ENCODE measurements around the gene MCEMP1. TPM values are rescaled to one million over a fixed set of nuclear protein-coding genes. Genes with fewer than 3 reads are reported as not detected.
A peak's percentile ranks its signal among the peaks of the same experiment; 100 is the strongest.

Gene MCEMP1
- total and polyA plus RNA-seq, 2 of the 13 experiments (the other 11 are each of a cell fraction or from before 2014, with no cell fraction given), result not detected

- no peak for TF ChIP-seq HNF1A (IDR thresholded peaks at IDR 0.05; ENCODE audit: low read depth)
- TF ChIP-seq HNF1A (CRISPR knock-in tag; IDR thresholded peaks at IDR 0.05; ENCODE audit: borderline replicate concordance), result no peak
- TF ChIP-seq MYPOP (CRISPR knock-in tag; IDR thresholded peaks at IDR 0.05), result no peak
- TF ChIP-seq MBD4 (IDR thresholded peaks at IDR 0.05; ENCODE audit: borderline replicate concordance, low read length), result no peak
- TF ChIP-seq SCMH1 (CRISPR knock-in tag; IDR thresholded peaks at IDR 0.05; ENCODE audit: borderline replicate concordance), result no peak
Observed at GRCh38 chr19:7646426-7646700, 30.5 kb upstream of the MCEMP1 start (continued).

GRCh38 chr19:7647156-7647555 lies 29.7 kb upstream of the MCEMP1 start:
- DNase-seq (ENCODE audit: low spot score) (no peak), ATAC-seq (no peak), FAIRE-seq (no peak)
- in situ Hi-C loops (cut with HindIII; ENCODE audit: extremely low pct_ligation_motif_present, low pct_unique_long_range_greater_than_20kb) (no loop called here), intact Hi-C loops (cut with micrococcal nuclease; ENCODE audit: unreplicated experiment) (no loop called here)
- Histone ChIP-seq H3K9me3 (ENCODE audit: low read length) (no peaks in the 10 kb centered on the region), H3K79me2 (ENCODE audit: insufficient read depth, low read length) (no peaks in the 10 kb centered on the region), H3K4me2 (ENCODE audit: low read depth, low read length) (no peak overlapping the region), H2AFZ (ENCODE audit: low read length) (no peak overlapping the region), H3K4me1 (ENCODE audit: insufficient read depth, low read length) (peaks cover under 1% of the 10 kb centered on the region), H3K27me3 (ENCODE audit: control insufficient read depth in 1 of 2, insufficient read depth in 2 of 2, low read length in 2 of 2) (no peaks in the 10 kb centered on the region), H3K4me3 (replicated peaks in 1 of 3; ENCODE audit: insufficient read depth in 1 of 3, low read depth in 2 of 3, low read length in 3 of 3) (no peak overlapping the region), H4K20me1 (ENCODE audit: insufficient read depth, low read length) (no peaks in the 10 kb centered on the region), H3K27ac (ENCODE audit: extremely low read length, insufficient read depth, low read length) (no peak overlapping the region), H3K9ac (ENCODE audit: insufficient read depth, low read depth, low read length) (no peak overlapping the region), H3K36me3 (replicated peaks in 1 of 2; ENCODE audit: control insufficient read depth in 1 of 2, insufficient read depth in 2 of 2, low read length in 2 of 2) (no peaks in the 10 kb centered on the region)
- TF ChIP-seq SP5 (CRISPR knock-in tag; IDR thresholded peaks at IDR 0.05; ENCODE audit: borderline replicate concordance, low read depth) (no peak), RBFOX2 (IDR thresholded peaks at IDR 0.05; ENCODE audit: low read depth, low read length) (peak; percentile 36; the same call in 1 of the 2 replicates)
- ChIA-PET CTCF (ENCODE audit: low intra/inter-chr PET ratio, low total read pairs) (no interaction called here), POLR2A (no interaction called here)
- WGBS (ENCODE audit: low lambda C conversion rate), result 100% methylated on average over 1 of the region's 26 CpGs
- BruUV-seq (replicated peaks), result no TSS peak

Data from HepG2 (cell line).